OCI-LY7 (cell line): ENCODE results near the gene KXD1. TPM values are rescaled to one million over a fixed set of nuclear protein-coding genes. Genes with fewer than 3 reads are reported as not detected.

Source experiments
- BruUV-seq: library from RNA; stranded (reverse); fragments of 400-500 nt; replicated peaks from 2 replicates; lab custom pipeline; 2021; lab: Mats Ljungman, UMichigan
- CTCF ChIA-PET: fragments of 300-600 bp; sonication (Branson Sonifier 250); formaldehyde crosslinking; loops from one replicate; lab custom pipeline; 2022; ENCODE audit warnings: antibody characterized with exemption; ENCODE audit not compliant: unreplicated experiment; lab: Charles Lee
- POLR2A ChIA-PET: fragments of 300-600 bp; sonication (Branson Sonifier 250); formaldehyde crosslinking; loops from one replicate; lab custom pipeline; 2022; ENCODE audit warnings: antibody characterized with exemption; lab: Charles Lee
- DNase-seq: peaks from one replicate; pipeline ENCODE4 v3.0.0-alpha.2; 2015; ENCODE audit warnings: low spot score
- H2AFZ ChIP-seq: fragments of 200-600 bp; sonication (generic), shearing (Covaris generic); 2 replicates; pipeline ENCODE4 v1.6.1; 2014; ENCODE audit warnings: mild to moderate bottlenecking, antibody characterized with exemption, low read length, moderate library complexity
- H3K27ac ChIP-seq: fragments of 200-600 bp; sonication (generic); 2 replicates; pipeline ENCODE4 v1.5.1; 2014; ENCODE audit warnings: mixed run types, low read depth, mild to moderate bottlenecking, moderate library complexity, low read length, inconsistent platforms; ENCODE audit not compliant: poor library complexity, severe bottlenecking
- H3K36me3 ChIP-seq: fragments of 200-600 bp; sonication (generic); 2 replicates; pipeline ENCODE4 v1.6.1; 2014; ENCODE audit warnings: mild to moderate bottlenecking, antibody characterized with exemption, low read length, moderate library complexity, mixed read lengths; ENCODE audit not compliant: insufficient read depth
- H3K4me1 ChIP-seq: fragments of 200-600 bp; sonication (generic); 2 replicates; pipeline ENCODE4 v1.5.1; 2014; ENCODE audit warnings: mild to moderate bottlenecking, low read length; ENCODE audit not compliant: insufficient read depth, poor library complexity, severe bottlenecking
- H3K4me2 ChIP-seq: fragments of 200-600 bp; sonication (generic); 2 replicates; pipeline ENCODE4 v1.6.1; 2014; ENCODE audit warnings: mild to moderate bottlenecking, low read length
- H3K4me3 ChIP-seq: fragments of 200-600 bp; sonication (generic); 2 replicates; pipeline ENCODE4 v1.5.1; 2014; ENCODE audit warnings: mild to moderate bottlenecking, low read depth, low read length; ENCODE audit not compliant: poor library complexity, severe bottlenecking
- H3K79me2 ChIP-seq: fragments of 200-600 bp; sonication (generic); 2 replicates; pipeline ENCODE4 v1.6.1; 2016; ENCODE audit warnings: low read depth, mild to moderate bottlenecking, low read length, moderate library complexity, mixed read lengths; ENCODE audit not compliant: insufficient read depth
- H3K9me2 ChIP-seq: fragments of 200-600 bp; sonication (generic); 2 replicates; pipeline ENCODE4 v1.6.1; 2016; ENCODE audit warnings: mild to moderate bottlenecking, low read length, mixed read lengths; ENCODE audit not compliant: insufficient read depth
- H3K9me3 ChIP-seq: fragments of 200-600 bp; sonication (generic); 2 replicates; pipeline ENCODE4 v1.6.1; 2014; ENCODE audit warnings: mild to moderate bottlenecking, mixed run types, low read length, mixed read lengths
- H4K20me1 ChIP-seq: fragments of 200-600 bp; sonication (generic); 2 replicates; pipeline ENCODE4 v1.6.1; 2014; ENCODE audit warnings: mild to moderate bottlenecking, antibody characterized with exemption, low read length, moderate library complexity, mixed read lengths; ENCODE audit not compliant: insufficient read depth
- CTCF ChIP-seq: fragments of 200-600 bp; sonication (generic); conservative IDR thresholded peaks from 2 replicates; pipeline ENCODE4 v1.5.1; 2014; ENCODE audit warnings: mild to moderate bottlenecking, antibody characterized with exemption, low read length, moderate library complexity, mixed read lengths
- EZH2phosphoT487 ChIP-seq: fragments of 200-600 bp; sonication (generic); IDR thresholded peaks from 2 replicates; pipeline ENCODE4 v1.6.1; 2018; ENCODE audit warnings: low read depth, borderline replicate concordance, mild to moderate bottlenecking, mixed run types, antibody characterized with exemption, low read length, moderate library complexity, mixed read lengths
- intact Hi-C: fragments of 100-400 bp; cut with micrococcal nuclease; formaldehyde crosslinking; loops from one replicate; pipeline ENCODE4 v1.10.0; 2022; ENCODE audit not compliant: unreplicated experiment
- total RNA-seq, 2 experiments: library from RNA; depleted of rRNA in 1 of 2; stranded (reverse); fragments of >200 nt in 1 of 2; shearing (Covaris generic) in 1 of 2; gene quantifications; 2 replicates each; pipeline ENCODE4 v1.2.3, GENCODE V29; 2014 to 2022

Gene KXD1
- total RNA-seq, 2 experiments from 2014 or later = 96.7 to 99.8 TPM

GRCh38 chr19:18605546-18606280 lies 48.0 kb downstream of the KXD1 start:
- ChIA-PET CTCF (no interaction called here), POLR2A (no interaction called here)
- intact Hi-C loops = no loop called here
- Histone ChIP-seq H4K20me1 (no peaks in the 10 kb centered on the region), H3K4me3 (no peak overlapping the region), H3K4me2 (no peak overlapping the region), H3K9me2 (no peaks in the 10 kb centered on the region), H3K36me3 (no peaks in the 10 kb centered on the region), H3K27ac (no peak overlapping the region), H3K79me2 (no peaks in the 10 kb centered on the region), H2AFZ (no peak overlapping the region), H3K4me1 (no peaks in the 10 kb centered on the region), H3K9me3 (no peaks in the 10 kb centered on the region)
- 0 out of 2 replicates have a peak, but pooled peaks have one; percentile 61 for TF ChIP-seq EZH2phosphoT487
- TF ChIP-seq CTCF = no peak
- no peak for DNase-seq
- no TSS peak for BruUV-seq

GRCh38 chr19:18606281-18607225 lies 48.9 kb downstream of the KXD1 start, which contains the start of gene CRLF1:
CRLF1 (minus strand) TSS chr19:18606799; CDS start chr19:18606656, 143 bp downstream.
- Histone ChIP-seq H2AFZ (no peak within 1 kb of the TSS), H4K20me1 (no peaks in the 10 kb centered on the region), H3K79me2 (no peaks in the 10 kb centered on the region), H3K27ac (no peak within 1 kb of the TSS), H3K9me2 (no peaks in the 10 kb centered on the region), H3K36me3 (no peaks in the 10 kb centered on the region), H3K4me2 (no peak within 1 kb of the TSS), H3K4me3 (no peak within 1 kb of the TSS), H3K9me3 (no peaks in the 10 kb centered on the region), H3K4me1 (peaks cover 5% of the 10 kb centered on the region)
- no peak for DNase-seq
- intact Hi-C loops = no loop called here
- CTCF ChIA-PET = no interaction called here
- POLR2A ChIA-PET = no interaction called here
- TF ChIP-seq EZH2phosphoT487 = no peak
- no TSS peak for BruUV-seq

- Histone ChIP-seq H3K4me2 (no peak overlapping the region), H3K36me3 (no peaks in the 10 kb centered on the region), H3K4me1 (peaks cover 5% of the 10 kb centered on the region), H3K9me3 (no peaks in the 10 kb centered on the region), H3K27ac (no peak overlapping the region), H3K9me2 (no peaks in the 10 kb centered on the region), H4K20me1 (no peaks in the 10 kb centered on the region), H2AFZ (no peak overlapping the region), H3K4me3 (no peak overlapping the region), H3K79me2 (no peaks in the 10 kb centered on the region)
- BruUV-seq = no TSS peak
- POLR2A ChIA-PET = no interaction called here
- intact Hi-C loops = no loop called here
- no peak for TF ChIP-seq CTCF
- TF ChIP-seq EZH2phosphoT487 = no peak
- CTCF ChIA-PET = no interaction called here
- no peak for DNase-seq
These were observed 49.8 kb downstream of the KXD1 start for GRCh38 chr19:18607226-18608101.
